Renal cortex interstitium (tissue), 11 donors: ENCODE data around the gene WNT11. TPM values are rescaled to one million over a fixed set of nuclear protein-coding genes. Genes with fewer than 3 reads are reported as not detected.
"Not testable (repeated sequence)": the region's sequence is repeated elsewhere in the genome, so short reads cannot be mapped to it uniquely, and the experiment has no call there.

ENCODE experiments used
- DNase-seq, 11 donors: peaks; one replicate each; pipeline ENCODE4 v3.0.0-alpha.2; 2013; ENCODE audit warnings: low read depth in 9 of 11, low spot score in 4 of 11; ENCODE audit errors: extremely low read depth in 1 of 11
- polyA plus RNA-seq, 3 donors: library from polyadenylated mRNA; unstranded; fragments of 120-200 nt; gene quantifications; one replicate each; pipeline ENCODE4 v1.2.1, GENCODE V29; 2013; ENCODE audit not compliant: insufficient read length in 3 of 3

WNT11 gene
- polyA plus RNA-seq, 3 donors, result 9.5 to 20.4 (median 18.4) TPM

DNA sequence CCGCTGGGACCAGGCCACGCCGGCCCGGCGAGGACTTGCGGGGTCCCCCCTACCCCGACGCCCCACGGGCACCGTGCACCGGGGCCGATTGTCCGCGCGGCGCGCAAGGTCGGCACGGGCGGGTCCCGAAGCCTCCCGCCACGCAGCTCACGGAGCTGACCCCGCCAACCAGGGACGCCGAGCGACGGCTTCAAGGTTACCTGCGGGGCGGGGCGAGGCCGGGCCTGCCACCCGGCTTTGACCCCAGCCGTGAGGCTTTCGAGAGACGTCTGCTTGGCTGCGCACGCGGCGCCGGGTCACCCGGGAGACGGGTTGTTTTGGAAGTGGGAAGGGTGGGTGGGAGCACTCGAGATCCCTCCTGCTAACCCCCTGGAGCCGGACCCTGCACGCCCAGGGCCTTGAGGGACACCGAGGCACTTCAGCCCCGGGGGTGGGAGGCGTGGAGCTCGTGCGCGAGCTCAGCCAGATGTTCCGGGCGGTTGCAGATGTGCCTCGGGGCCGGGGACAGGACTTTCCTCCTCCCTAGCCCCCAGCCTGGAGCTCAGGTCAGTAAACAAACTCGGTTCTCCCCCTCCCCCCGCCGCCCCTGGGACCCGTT is 3.2 kb upstream of the WNT11 start:
- no peak for DNase-seq

DNA sequence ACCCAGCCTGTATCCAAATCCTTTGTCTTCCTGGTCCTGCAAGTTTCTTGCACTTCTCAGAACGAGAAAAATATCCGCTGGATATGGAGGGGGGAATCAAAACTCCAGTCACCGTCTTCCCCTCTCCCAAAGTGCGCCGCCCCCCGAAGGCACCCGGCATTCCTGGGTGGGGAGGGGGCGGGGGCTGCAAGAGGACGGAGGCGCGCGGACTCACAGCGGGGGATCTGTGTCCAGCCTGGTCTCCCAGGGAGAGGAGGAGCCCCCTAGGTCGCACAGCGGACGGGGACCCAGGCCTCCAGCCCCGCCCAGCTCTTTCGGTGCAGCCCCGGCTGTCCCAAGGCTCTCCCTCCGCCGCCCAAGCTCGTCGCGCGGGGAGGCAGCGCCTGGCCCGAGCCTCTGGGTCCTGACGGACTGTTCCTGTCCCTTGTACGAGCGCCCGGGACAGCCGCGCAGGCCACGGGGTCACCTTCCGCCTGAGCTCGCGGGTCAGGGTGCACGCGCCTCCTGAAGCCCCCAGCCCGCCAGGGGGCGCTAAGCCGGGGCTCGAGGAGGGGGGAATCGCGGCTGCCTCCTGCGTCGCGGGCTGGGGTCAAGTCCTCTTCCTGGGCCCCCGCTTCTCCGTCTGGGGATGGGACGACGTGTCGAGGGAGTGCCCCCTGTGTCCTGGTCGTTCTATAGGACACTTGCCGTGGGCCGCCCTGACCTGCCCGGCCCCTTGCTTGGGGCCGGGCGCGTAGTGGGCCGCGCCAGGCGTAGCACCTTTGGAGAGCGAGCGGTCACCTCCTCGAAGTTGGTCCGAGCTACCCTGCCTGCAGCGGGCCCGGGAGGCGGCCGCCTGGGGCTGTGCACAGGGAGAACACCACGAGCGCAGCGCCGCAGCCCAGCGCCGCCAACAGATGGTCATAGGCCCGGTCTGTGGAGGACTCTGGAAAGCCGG is 2.4 kb upstream of the WNT11 start:
- peak in 2 of 11 donors; percentile 63 for DNase-seq

DNA sequence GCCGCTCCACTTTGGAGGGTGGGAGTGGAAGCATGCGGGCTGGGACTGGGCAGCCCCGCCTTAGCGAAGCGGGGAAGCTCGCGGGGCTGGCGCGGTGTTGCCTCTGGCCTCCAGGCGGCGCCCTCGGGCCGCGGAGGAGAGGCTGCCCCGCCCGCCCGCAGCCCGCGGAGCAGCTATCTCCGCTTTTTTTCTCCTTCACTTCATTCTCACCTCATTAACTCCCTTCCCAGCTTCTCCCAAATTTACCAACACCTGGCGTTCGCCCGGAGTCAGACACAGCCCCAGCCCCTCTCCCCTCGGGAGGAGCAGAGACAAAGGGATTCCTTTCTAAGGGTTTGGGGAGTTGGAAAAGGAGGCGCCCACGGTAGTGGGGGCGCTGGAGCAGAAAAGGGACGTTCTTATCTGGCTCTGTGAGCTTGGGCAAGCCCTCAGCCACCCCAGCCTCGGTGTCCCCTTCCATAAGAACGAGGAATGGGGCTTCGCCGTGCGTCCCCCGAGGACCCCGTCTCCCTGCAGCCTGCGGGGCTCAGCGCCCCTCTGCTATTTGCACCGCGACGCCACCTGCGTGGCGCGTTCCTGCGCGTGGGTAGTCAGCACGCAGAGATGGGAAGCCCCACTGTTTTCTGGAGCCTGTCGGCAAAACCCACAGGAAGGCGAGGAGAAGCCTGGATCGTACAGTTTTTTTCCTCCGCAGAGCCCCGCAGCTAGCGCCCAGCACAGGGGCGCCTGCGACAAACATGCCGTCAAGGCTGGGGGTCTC is 1.5 kb upstream of the WNT11 start:
- peak in 6 of 11 donors; percentile 68 to 81 (median 78) for DNase-seq

DNA sequence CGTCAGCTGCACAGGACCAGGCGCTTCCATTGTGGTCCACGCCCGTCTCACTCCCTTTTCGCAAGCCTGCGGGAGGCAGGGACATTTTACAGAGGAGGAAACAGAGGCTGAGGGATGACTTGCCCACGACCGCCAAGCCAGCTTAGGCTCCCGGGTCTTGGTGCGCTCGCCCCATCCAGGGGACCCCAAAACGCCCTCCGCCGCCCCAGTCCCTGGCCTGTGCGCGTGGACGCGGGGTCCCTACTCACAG is 300 bp downstream of the WNT11 start:
- no peak for DNase-seq

DNA sequence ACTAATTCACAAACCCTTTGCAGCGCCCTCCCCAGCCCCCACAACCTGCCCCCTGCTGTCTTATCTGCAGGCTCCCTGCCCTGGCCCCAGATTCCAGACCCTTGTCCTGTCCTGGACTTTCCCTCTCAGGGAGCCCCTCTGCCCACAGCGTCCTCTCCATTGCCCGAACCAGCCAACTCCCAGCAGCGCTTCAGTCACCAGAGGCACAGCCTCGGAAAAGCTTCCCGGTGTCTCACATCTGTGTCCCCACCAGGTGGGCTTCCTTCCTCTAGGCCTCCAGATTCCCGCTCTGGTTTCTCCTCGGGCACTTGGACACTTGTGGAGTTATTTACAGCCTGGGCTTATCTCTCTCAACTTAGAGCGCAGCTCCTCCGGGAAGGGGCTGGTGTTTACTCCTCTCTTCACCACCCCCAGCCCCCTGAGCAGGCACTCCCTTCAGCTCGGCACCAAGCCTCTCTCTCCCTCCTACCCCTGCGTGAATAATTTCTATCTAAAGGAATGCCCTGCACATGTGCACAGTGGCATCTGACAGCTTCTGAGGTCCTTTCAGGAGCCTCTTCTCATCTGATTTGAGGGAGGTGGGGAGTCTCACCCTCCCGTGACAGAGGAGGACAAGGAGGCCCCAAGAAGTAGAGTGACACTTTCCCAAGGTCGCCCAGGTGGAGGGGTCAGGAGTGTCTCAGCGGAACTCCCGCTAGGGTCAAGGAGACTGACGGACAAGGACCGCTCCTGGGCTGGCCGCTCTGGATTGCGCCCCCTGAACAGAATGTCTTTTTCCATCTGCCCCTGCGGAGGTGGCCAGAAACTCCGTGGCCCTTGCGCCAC is 838 bp downstream of the WNT11 start:
- no peak for DNase-seq

DNA sequence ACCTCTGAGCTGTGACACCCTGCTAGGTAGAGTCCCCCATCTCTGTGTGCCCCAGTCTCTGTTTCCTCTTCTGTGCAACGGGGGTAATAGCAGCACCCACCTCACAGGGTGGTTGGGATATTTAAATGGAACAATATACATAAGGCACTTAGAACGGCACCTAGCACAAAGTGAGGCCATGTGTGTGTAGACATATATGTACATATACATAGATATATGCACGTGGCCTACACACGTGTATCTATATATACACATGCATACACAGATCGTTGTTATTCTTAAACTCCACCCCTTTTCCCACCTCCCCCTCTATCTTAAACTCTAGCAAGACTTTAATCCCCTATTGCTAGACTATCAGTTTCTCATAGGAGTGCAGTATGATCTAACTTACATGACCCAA is 2.4 kb downstream of the WNT11 start:
- DNase-seq, result no peak

DNA sequence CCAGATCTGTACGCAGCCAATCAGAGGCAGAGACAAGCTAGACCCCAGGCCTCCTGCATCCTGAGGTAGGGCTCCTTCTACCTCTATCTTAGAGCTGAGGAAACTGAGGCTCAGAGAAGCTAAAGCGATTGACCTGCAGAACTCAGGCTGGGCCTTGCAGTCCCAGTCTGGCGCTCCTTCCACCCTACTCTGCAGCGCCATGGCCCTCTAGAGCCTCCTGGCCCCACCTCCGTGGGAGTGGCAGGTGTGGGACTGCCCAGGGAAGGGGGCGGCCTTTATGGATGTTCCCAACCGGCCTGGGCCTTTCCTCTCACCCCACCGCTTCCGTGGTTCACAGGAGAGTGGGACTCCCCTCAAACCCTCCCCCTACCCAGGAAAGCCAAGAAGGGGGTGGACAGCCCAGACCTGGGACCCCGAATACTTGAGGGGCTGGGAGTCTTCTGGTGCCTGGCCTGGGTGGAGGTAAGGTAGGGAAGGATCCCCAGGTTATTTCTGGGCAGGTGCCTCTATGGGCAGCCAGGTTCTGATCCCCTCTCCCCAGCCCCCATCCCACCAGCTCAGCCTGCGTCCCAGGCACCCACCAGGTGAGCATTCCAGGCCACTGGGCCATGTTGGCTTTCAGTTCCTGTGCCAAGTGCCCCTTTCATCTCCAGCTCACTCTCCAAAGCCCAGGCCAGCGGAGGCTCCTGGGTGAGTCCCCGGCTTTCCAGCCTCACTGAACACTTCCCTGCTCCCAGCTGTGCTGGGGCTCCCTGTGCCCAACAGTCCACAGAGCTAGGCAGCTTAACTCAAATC is 3.0 kb downstream of the WNT11 start:
- no peak for DNase-seq

DNA sequence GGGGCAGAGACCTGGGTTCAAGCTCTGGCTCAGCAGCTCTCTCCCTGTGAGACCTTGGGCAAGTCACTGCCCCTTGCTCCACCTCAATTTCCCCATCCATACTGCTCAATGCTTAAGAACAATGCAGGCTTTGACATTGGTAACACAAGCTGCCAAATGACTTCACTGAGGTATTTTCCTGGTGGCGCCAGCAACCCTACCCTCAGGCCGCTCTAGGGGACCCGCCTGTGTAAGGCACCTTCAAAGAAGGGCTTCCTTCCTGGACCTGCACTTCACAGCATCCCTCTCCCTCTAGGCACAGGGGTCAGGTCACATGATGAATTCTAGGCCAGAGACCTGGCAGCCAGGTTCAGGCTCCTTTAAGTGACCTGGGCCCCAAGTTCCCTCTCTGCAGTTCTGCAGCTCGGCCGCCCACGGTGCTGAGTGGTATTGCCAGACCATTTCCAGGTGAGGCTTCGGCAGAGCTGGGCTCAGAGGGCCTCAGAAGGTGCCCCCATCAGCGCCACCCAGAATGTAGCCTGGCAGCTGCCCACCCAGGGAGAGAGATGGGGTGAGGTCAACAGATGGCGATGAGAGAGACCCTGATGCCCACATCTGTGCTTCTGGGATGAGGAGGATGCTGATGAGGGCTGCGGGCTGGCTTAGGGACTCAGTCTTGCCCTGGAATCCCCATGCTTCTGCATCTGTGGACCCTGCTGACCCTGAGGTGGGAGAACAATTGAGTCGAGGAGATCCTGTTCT is 4.5 kb downstream of the WNT11 start:
- no peak for DNase-seq

DNA sequence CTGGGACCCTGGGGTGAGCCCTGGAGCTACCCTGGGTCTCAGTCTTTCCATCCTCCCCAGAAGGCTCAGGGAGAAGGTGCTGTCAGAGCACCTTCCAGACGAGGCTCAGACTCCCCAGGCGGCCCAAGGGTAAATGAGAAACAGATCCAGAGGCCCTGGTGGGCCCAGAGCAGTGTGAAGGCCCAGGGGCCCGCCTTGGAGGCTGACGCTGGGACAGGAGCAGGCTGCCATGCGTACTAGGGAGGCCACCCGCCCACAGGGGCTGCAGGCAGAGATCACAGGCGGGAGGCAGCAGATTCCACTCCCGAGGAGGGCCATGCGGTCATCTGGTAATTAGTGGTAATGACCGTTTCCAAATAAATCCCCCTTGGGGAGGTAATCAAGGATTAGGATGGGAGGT is 5.2 kb downstream of the WNT11 start:
- no peak for DNase-seq

DNA sequence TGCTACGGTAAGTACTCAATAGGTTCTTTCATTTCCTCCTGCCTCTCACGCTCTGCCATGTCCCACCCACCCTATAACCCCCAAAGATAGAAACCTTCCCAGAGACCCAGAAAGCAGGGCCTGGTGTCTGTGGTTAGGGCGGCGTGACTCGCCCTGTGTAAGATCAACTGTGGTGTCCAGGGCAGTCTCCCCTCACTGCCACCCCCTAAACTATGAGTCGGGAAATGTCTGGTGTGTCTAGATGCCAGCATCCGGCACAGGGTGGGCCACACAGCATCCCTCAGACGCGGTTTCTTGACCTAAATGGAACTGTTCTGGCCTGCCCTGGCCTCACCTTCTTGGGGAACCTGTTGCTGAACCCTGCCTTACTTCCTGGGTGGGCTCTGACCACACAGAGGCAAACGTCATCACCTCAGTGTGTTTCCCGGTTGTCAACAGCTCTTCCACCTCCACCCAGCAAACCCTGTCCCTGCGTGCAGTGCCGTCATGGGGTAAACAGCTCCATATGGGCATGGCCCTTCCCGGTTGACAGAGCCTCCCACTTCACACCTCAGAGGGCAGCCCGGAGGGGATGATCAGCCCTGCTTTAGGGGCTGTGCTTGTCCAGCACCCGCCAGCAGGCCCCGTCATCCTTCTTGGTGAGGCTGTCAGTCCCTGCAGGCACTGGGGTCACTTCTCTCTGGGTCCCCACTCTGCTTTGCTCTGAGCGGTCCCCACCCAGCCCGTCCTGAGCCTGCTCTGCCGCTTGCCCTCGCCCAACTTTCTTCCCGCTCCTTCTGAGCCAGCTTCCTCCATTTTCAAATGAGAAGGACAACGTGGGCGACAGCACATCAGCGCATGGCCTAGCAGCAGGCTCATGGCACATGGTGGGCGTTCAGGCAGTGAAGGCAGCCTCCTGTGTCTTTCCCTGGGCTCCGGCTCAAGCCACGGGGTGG is 6.0 kb downstream of the WNT11 start:
- DNase-seq, result no peak

DNA sequence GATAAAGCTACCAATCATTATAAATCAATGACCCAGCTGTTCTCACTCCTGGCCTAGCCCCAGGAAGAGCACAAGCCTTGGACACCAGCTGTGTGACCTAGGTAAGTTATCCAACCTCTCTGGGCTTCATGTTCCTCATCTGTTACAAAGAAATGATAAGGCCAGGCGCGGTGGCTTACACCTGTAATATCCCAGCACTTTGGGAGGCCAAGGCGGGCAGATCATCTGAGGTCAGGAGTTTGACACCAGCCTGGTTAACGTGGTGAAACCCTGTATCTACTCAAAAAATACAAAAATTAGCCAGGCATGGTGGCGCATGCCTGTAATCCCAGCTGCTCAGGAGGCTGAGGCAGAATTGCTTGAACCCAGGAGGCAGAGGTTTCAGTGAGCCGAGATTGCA is 7.6 kb downstream of the WNT11 start:
- DNase-seq, result not testable (repeated sequence)

DNA sequence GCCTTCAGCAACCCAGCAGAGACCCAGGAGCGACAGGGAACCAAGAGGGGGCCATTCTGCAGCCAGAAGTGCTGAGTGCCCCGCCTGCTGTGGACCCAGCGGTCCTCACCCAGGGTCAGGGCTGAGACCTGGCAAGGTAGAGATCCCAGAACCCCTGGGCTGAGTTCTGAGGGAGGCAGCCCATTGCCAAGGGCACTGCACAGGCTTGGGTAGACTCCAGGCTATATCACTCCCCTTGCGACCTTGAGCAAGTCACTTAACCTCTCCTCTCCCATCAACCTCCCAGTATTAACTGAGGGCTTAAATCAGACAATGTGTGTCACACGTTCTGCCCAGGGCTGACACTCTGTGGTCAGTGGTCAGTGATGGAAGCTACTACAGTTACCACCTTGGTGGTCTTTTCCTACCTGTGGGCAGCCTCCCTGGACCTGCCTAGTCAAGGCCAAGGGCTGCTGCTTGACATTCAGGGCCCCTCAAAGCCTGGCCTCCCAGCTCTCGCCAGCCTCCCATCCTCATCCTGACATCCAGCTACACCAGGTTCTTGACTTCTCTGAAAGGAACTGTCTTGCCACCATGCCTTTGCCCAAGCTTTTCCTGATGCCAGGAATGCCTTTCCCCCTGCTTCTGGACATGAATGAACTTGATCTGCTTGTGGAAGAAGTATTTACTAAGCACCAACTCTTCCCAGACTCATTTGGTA is 8.2 kb downstream of the WNT11 start:
- no peak for DNase-seq

DNA sequence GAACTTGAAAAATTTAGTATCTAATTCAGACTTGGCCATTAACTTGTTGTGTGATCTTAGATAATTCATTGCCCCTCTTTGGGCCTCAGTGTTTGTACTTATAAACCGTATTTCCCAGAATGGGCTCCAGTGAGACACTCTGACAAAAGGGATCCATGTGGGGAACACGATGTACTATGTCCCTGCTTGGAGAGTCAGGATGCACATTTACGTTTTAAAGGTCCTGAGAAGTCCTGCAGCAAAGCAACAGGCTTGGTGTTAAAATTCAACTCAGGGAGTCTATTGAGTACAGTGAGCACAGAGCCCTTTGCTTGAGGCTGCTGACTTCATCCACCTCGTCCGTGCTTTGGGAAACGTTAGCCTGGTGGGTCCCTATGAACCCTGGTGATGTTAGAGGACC is 9.0 kb downstream of the WNT11 start:
- no peak for DNase-seq

DNA sequence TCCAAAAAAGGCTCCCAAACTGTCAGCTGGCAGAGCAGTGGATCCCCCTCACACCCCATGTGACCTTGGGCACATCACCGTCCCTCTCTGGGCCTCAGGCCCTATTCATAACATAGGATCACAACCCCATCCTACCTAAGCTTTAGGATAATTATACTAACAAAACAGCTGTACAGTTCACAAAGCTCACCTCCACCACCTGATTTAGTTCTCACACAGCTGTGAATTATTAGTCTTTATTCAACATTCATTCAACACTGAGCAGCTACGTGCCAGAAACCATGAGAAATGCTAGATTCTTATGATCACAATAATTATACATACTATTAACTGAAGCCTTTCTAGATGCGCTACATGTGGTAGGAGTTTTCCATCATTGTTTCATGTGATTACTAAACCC is 9.5 kb downstream of the WNT11 start:
- no peak for DNase-seq

DNA sequence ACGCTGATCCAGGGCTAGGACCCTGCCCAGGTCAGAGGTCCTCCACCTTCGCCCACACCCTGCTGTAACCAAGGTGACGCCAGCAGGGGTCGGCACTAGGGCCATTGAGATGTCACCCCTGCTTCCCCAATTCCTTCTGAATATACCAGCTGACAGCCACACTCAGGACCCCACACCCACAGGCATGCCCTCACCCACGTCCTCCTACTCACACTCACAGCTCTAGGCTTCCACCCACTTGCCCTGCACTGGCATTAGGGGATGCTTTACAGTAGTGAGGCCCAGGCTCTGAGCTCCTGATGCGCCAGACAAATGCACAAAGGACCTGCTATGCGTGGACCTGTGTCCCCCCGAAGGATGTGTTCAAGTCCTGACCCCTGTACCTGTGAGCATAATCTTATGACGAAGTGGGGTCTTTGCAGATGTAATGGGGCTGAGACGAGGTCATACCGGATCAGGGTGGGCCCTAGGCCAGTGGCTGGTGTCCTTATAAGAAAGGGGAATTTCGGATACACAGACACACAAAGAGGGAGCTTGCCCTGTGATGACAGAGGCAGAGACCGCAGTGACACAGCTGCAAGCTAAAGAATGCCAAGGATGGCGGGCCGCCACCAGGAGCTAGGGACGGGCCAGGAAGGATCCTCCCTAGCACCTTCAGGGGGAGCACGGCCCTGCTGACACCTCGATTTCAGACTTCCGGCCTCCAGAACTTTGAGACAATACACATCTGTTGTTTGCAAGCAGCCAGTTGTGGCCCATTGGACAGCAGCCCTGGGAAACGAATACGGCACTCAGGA is 11.2 kb downstream of the WNT11 start:
- no peak for DNase-seq

DNA sequence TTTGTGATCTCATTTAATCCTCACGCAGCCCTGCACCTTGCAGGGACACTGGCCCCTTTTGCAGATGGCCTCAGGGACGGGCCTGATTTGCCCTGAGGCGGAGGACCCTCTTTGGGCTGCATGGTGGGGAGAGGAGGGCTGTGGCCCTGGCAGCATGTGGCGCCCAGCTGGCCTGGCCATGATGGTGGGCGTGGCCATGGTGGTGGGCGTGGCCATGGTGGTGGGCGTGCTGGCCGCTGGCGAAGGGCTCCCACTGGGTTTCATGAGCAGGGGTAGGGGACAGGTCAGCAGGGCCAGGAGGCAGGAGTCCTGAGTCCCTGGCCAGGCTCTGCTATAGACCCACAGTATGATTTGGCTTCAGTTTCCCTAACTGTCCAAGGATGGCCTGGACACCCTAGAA is 13.1 kb downstream of the WNT11 start:
- DNase-seq, result no peak
